GM23248 (cell line): ENCODE data around the gene EHMT1. TPM values are rescaled to one million over a fixed set of nuclear protein-coding genes. Genes with fewer than 3 reads are reported as not detected.
"Not testable (repeated sequence)": the region's sequence is repeated elsewhere in the genome, so short reads cannot be mapped to it uniquely, and the experiment has no call there.

Experiments
- DNase-seq: peaks from one replicate; pipeline ENCODE4 v3.0.0-alpha.2; 2015
- H2AFZ ChIP-seq: fragments of 200-600 bp; sonication (generic); 2 replicates; pipeline ENCODE4 v1.6.1; 2016; ENCODE audit warnings: antibody characterized with exemption
- H3F3A ChIP-seq: fragments of 200-600 bp; sonication (generic); 2 replicates; pipeline ENCODE4 v1.6.1; 2016; ENCODE audit warnings: mild to moderate bottlenecking, antibody characterized with exemption, mixed run types; ENCODE audit not compliant: insufficient read depth
- H3K27ac ChIP-seq: fragments of 200-600 bp; sonication (generic); 2 replicates; pipeline ENCODE4 v1.5.1; 2016; ENCODE audit warnings: mild to moderate bottlenecking
- H3K27me3 ChIP-seq: fragments of 200-600 bp; sonication (generic); replicated peaks from 2 replicates; pipeline ENCODE4 v1.6.1; 2016; ENCODE audit warnings: mild to moderate bottlenecking; ENCODE audit not compliant: insufficient read depth
- H3K36me3 ChIP-seq: fragments of 200-600 bp; sonication (generic); 2 replicates; pipeline ENCODE4 v1.6.1; 2016; ENCODE audit warnings: low read depth, mild to moderate bottlenecking
- H3K4me1 ChIP-seq: fragments of 200-600 bp; sonication (generic); 2 replicates; pipeline ENCODE4 v1.6.1; 2016; ENCODE audit warnings: mild to moderate bottlenecking; ENCODE audit not compliant: insufficient read depth
- H3K4me2 ChIP-seq: fragments of 200-600 bp; sonication (generic); one replicate; pipeline ENCODE4 v1.6.1; 2016; ENCODE audit warnings: mild to moderate bottlenecking; ENCODE audit not compliant: unreplicated experiment
- H3K4me3 ChIP-seq: fragments of 200-600 bp; sonication (generic); 2 replicates; pipeline ENCODE4 v1.5.1; 2016; ENCODE audit warnings: mild to moderate bottlenecking
- H3K79me2 ChIP-seq: fragments of 200-600 bp; sonication (generic); 2 replicates; pipeline ENCODE4 v1.6.1; 2016; ENCODE audit warnings: mild to moderate bottlenecking; ENCODE audit not compliant: insufficient read depth
- H3K9ac ChIP-seq: fragments of 200-600 bp; sonication (generic); 2 replicates; pipeline ENCODE4 v1.6.1; 2016; ENCODE audit warnings: mild to moderate bottlenecking
- H3K9me2 ChIP-seq: fragments of 200-600 bp; sonication (generic); 2 replicates; pipeline ENCODE4 v1.6.1; 2016; ENCODE audit warnings: mixed run types, mild to moderate bottlenecking, moderate library complexity; ENCODE audit not compliant: insufficient read depth
- H3K9me3 ChIP-seq: fragments of 200-600 bp; sonication (generic); one replicate; pipeline ENCODE4 v1.6.1; 2017; ENCODE audit warnings: low read depth
- H4K20me1 ChIP-seq: fragments of 200-600 bp; sonication (generic); 2 replicates; pipeline ENCODE4 v1.6.0; 2016; ENCODE audit not compliant: insufficient read depth
- EZH2 ChIP-seq: fragments of 200-600 bp; sonication (generic); IDR thresholded peaks from 2 replicates; pipeline ENCODE4 v1.6.1; 2018; ENCODE audit warnings: antibody characterized with exemption, mild to moderate bottlenecking; ENCODE audit not compliant: insufficient read depth, poor library complexity, severe bottlenecking
- EZH2phosphoT487 ChIP-seq: fragments of 200-600 bp; sonication (generic); IDR thresholded peaks from 2 replicates; pipeline ENCODE4 v1.6.1; 2018; ENCODE audit warnings: antibody characterized with exemption, moderate library complexity, mild to moderate bottlenecking, low read depth; ENCODE audit not compliant: insufficient read depth
- WGBS, 2 experiments: methylation state at CpG; one replicate each; pipeline ENCODE4 v1.1.6; 2015 to 2017; ENCODE audit warnings: low lambda C conversion rate in 2 of 2, low coverage in 1 of 2; ENCODE audit errors: missing lambda C conversion rate in 2 of 2; 5-methylcytosine and 5-hydroxymethylcytosine counted together
- in situ Hi-C: fragments of 300-500 bp; cut with MboI; formaldehyde crosslinking; loops from 2 replicates; pipeline ENCODE4 v1.15.0; 2020
- polyA plus RNA-seq: library from polyadenylated mRNA; unstranded; fragments of >200 nt; fragmentation: Nextera tagmentation; extraction: Ambion mirVana; gene quantifications from 2 replicates; pipeline ENCODE4 v1.2.1, GENCODE V29; 2016
- total RNA-seq: library from RNA; depleted of rRNA; stranded (reverse); fragments of >200 nt; shearing (Covaris generic); gene quantifications from 2 replicates; pipeline ENCODE4 v1.2.3, GENCODE V29; 2014

The EHMT1 gene
- total and polyA plus RNA-seq, 2 experiments from 2014 or later, result 26.8 to 31.0 TPM

- Histone ChIP-seq H3K27ac (no peak overlapping the region), H3K9ac (no peak overlapping the region), H3F3A (0 out of 2 replicates have a peak, but pooled peaks cover 6% of the 10 kb centered on the region), H3K4me3 (no peak overlapping the region), H3K9me3 (no peaks in the 10 kb centered on the region), H3K79me2 (no peaks in the 10 kb centered on the region), H3K36me3 (no peaks in the 10 kb centered on the region; the same call in 1 of the 2 replicates), H3K9me2 (no peaks in the 10 kb centered on the region), H4K20me1 (no peaks in the 10 kb centered on the region), H3K4me1 (no peaks in the 10 kb centered on the region), H3K4me2 (no peak overlapping the region), H2AFZ (no peak overlapping the region), H3K27me3 (no peaks in the 10 kb centered on the region)
- no peak for TF ChIP-seq EZH2
- TF ChIP-seq EZH2phosphoT487, result no peak
- in situ Hi-C loops, result no loop called here
- 96 to 97% methylated on average over 18 to 19 of the region's 19 CpGs for WGBS, 2 experiments
- no peak for DNase-seq
Measured at GRCh38 chr9:137802521-137803243, 183.9 kb downstream of the EHMT1 start.

GRCh38 chr9:137804908-137805630, 186.3 kb downstream of the EHMT1 start:
- Histone ChIP-seq H3K4me2 (no peak overlapping the region), H3F3A (0 out of 2 replicates have a peak, but pooled peaks cover 6% of the 10 kb centered on the region), H3K36me3 (no peaks in the 10 kb centered on the region; the same call in 1 of the 2 replicates), H3K4me1 (no peaks in the 10 kb centered on the region), H3K27me3 (no peaks in the 10 kb centered on the region), H3K9ac (no peak overlapping the region), H3K9me3 (no peaks in the 10 kb centered on the region), H3K79me2 (no peaks in the 10 kb centered on the region), H3K4me3 (no peak overlapping the region), H2AFZ (no peak overlapping the region), H3K27ac (no peak overlapping the region), H3K9me2 (no peaks in the 10 kb centered on the region), H4K20me1 (no peaks in the 10 kb centered on the region)
- TF ChIP-seq EZH2phosphoT487, result no peak
- no peak for TF ChIP-seq EZH2
- WGBS, 2 experiments, result 74 to 76% methylated on average over 14 of the region's 14 CpGs
- in situ Hi-C loops, result no loop called here
- peak; percentile 47 for DNase-seq

GRCh38 chr9:137807721-137808703, 189.2 kb downstream of the EHMT1 start:
- no peaks in the 10 kb centered on the region for H3K27me3 ChIP-seq
- H3K9ac ChIP-seq, result no peak overlapping the region
- in situ Hi-C loops, result no loop called here
- no peaks in the 10 kb centered on the region for H3K9me3 ChIP-seq
- no peaks in the 10 kb centered on the region for H3K79me2 ChIP-seq
- H3K4me3 ChIP-seq, result no peak overlapping the region
- 0 out of 2 replicates have a peak, but pooled peaks cover 6% of the 10 kb centered on the region for H3F3A ChIP-seq
- TF ChIP-seq EZH2phosphoT487, result no peak
- TF ChIP-seq EZH2, result no peak
- H3K4me2 ChIP-seq, result no peak overlapping the region
- H2AFZ ChIP-seq, result no peak overlapping the region
- H3K9me2 ChIP-seq, result no peaks in the 10 kb centered on the region
- DNase-seq, result no peak
- H4K20me1 ChIP-seq, result no peaks in the 10 kb centered on the region
- H3K4me1 ChIP-seq, result no peaks in the 10 kb centered on the region
- 89 to 91% methylated on average over 22 of the region's 22 CpGs for WGBS, 2 experiments
- H3K27ac ChIP-seq, result no peak overlapping the region
- no peaks in the 10 kb centered on the region for H3K36me3 ChIP-seq

- Histone ChIP-seq H3F3A (0 out of 2 replicates have a peak, but pooled peaks cover 6% of the 10 kb centered on the region), H3K4me2 (no peak overlapping the region), H3K27me3 (no peaks in the 10 kb centered on the region), H3K4me1 (no peaks in the 10 kb centered on the region), H3K9me3 (no peaks in the 10 kb centered on the region), H4K20me1 (no peaks in the 10 kb centered on the region), H3K79me2 (no peaks in the 10 kb centered on the region), H2AFZ (no peak overlapping the region), H3K36me3 (no peaks in the 10 kb centered on the region), H3K9ac (no peak overlapping the region), H3K4me3 (no peak overlapping the region), H3K27ac (no peak overlapping the region), H3K9me2 (no peaks in the 10 kb centered on the region)
- DNase-seq, result no peak
- WGBS, 2 experiments, result 94 to 97% methylated on average over 22 to 23 of the region's 23 CpGs
- in situ Hi-C loops, result no loop called here
- TF ChIP-seq EZH2, result no peak
- no peak for TF ChIP-seq EZH2phosphoT487
Measured at GRCh38 chr9:137809040-137809576, 190.3 kb downstream of the EHMT1 start.

GRCh38 chr9:137809726-137810450, 191.1 kb downstream of the EHMT1 start:
- in situ Hi-C loops, H3K79me2 ChIP-seq, H3K27ac ChIP-seq, H3K4me2 ChIP-seq, H3F3A ChIP-seq, H3K36me3 ChIP-seq, DNase-seq, H2AFZ ChIP-seq, H3K4me1 ChIP-seq, H3K9me2 ChIP-seq, H3K4me3 ChIP-seq, H3K9ac ChIP-seq, H4K20me1 ChIP-seq, H3K9me3 ChIP-seq, H3K27me3 ChIP-seq: not testable (repeated sequence)
- WGBS, 2 experiments, result 97 to 98% methylated on average over 29 to 67 of the region's 69 CpGs
